ENCODE results near the gene SDHA. TPM values are rescaled to one million over a fixed set of nuclear protein-coding genes. Genes with fewer than 3 reads are reported as not detected.
A peak's percentile ranks its signal among the peaks of the same experiment; 100 is the strongest.

The SDHA gene
- total and polyA plus RNA-seq, 9 of the 15 experiments (the other 6 are each of a cell fraction or from before 2014, with no cell fraction given), result 82.9 to 191 (median 130) TPM

GRCh38 chr5:218457-219291 is 554 bp downstream of the SDHA start:
- H4K20me1 ChIP-seq (replicated peaks; ENCODE audit: control insufficient read depth, insufficient read depth, low read length), result peaks cover 26% of the 10 kb centered on the region
- ATAC-seq (peak; percentile 84), FAIRE-seq (no peak), DNase-seq (ENCODE audit: extremely low read depth in 1 of 4, low spot score in 3 of 4) (peak; percentile 55 to 67 (median 64))
- H3K27me3 ChIP-seq (ENCODE audit: control insufficient read depth in 2 of 2, insufficient read depth in 2 of 2, low read length in 2 of 2), result no peaks in the 10 kb centered on the region
- H3K4me3 ChIP-seq, result peak overlapping the region; percentile 99
- intact Hi-C loops (cut with micrococcal nuclease), result no loop called here
- H3K36me3 ChIP-seq (ENCODE audit: control insufficient read depth, insufficient read depth, low read length), result peaks cover 34% of the 10 kb centered on the region; the same call in 2 of the 3 replicates
- H3K4me2 ChIP-seq (ENCODE audit: insufficient read depth, low read length), result peak overlapping the region; percentile 92
- in situ Hi-C loops (cut with MboI), result loop anchor here (5.0 kb wide), 1 partner anchor 1379 kb away; no protein-coding TSS in a partner anchor
- no peaks in the 10 kb centered on the region for H3K9me3 ChIP-seq (replicated peaks; ENCODE audit: control insufficient read depth, insufficient read depth, low read depth, low read length)
- WGBS (ENCODE audit: insufficient coverage, low coverage, missing lambda C conversion rate), result 1% methylated on average over 60 of the region's 73 CpGs
- H2AFZ ChIP-seq (ENCODE audit: low read depth, low read length), result peak overlapping the region; percentile 95; the same call in 1 of the 2 replicates
- H3K79me2 ChIP-seq (ENCODE audit: control insufficient read depth, insufficient read depth, low read length), result peaks cover 68% of the 10 kb centered on the region
- peaks cover 11% of the 10 kb centered on the region in 2 experiments; a peak in 4 of 5 replicates for H3K4me1 ChIP-seq (replicated peaks in 1 of 2; ENCODE audit: control insufficient read depth in 2 of 2, insufficient read depth in 2 of 2, low read length in 2 of 2)
- no peaks in the 10 kb centered on the region for H3K9me1 ChIP-seq (ENCODE audit: control insufficient read depth, insufficient read depth, low read length)
- peak overlapping the region; percentile 97 to 99 for H3K9ac ChIP-seq (ENCODE audit: insufficient read depth in 1 of 2, low read depth in 2 of 2, low read length in 2 of 2)
- BruUV-seq (replicated peaks), result no TSS peak
- CTCF ChIA-PET (ENCODE audit: low intra/inter-chr PET ratio), result no interaction called here
- POLR2A ChIA-PET, result interaction anchor here (0.6 to 2.1 kb wide), 6 partner anchors 9 to 962 kb away, joined by 3 to 7 read pairs (median 6); no protein-coding TSS in a partner anchor
- peak overlapping the region; percentile 93 for H3K27ac ChIP-seq (ENCODE audit: extremely low read depth, low read depth, low read length)
- TF ChIP-seq NONO (IDR thresholded peaks at IDR 0.05; ENCODE audit: low read depth in 2 of 2, low read length in 1 of 2) (peak; percentile 42 to 46; a peak in 2 of 4 replicates), KDM4B (IDR thresholded peaks at IDR 0.05; ENCODE audit: borderline replicate concordance in 2 of 2, low read depth in 1 of 2) (no peak; a peak in 1 of 4 replicates), PCBP1 (IDR thresholded peaks at IDR 0.05; ENCODE audit: low read depth, low read length, poor library complexity, severe bottlenecking) (peak; percentile 89), MITF (IDR thresholded peaks at IDR 0.05) (no peak), CHD1 (IDR thresholded peaks at IDR 0.05; ENCODE audit: low read length) (peak; percentile 64), YY1 (IDR thresholded peaks at IDR 0.05; ENCODE audit: borderline replicate concordance in 1 of 3, control insufficient read depth in 1 of 3, extremely low read depth in 1 of 3, insufficient read depth in 3 of 3, insufficient read length in 1 of 3, insufficient replicate concordance in 2 of 3, low read depth in 1 of 3, low read length in 2 of 3) (peak in 1 of 3 experiments; percentile 7), CTCF (IDR thresholded peaks at IDR 0.05 in 2 of 3, conservative IDR thresholded peaks at IDR 0.05 in 1 of 3; ENCODE audit: insufficient read depth in 2 of 3, low read depth in 1 of 3, low read length in 3 of 3) (peak in 1 of 3 experiments; percentile 34; a peak in 1 of 6 replicates), GABPA (tag; conservative IDR thresholded peaks at IDR 0.05; ENCODE audit: low read depth) (no peak), TGIF2 (CRISPR knock-in tag; IDR thresholded peaks at IDR 0.05) (no peak), ARID4B (CRISPR knock-in tag; IDR thresholded peaks at IDR 0.05) (peak; percentile 20; the same call in 1 of the 2 replicates)

Measured in K562 (cell line).